Activated effector memory CD4-positive, alpha-beta T cell treated with Interleukin-2 at 50 U/mL for 16 hours (primary cell): ENCODE data around the gene SLC22A23.
"Not testable (repeated sequence)": the region's sequence is repeated elsewhere in the genome, so short reads cannot be mapped to it uniquely, and the experiment has no call there.

Experiments used
- DNase-seq: peaks from one replicate; pipeline ENCODE4 v3.0.0-alpha.2; 2020

Gene SLC22A23

DNA sequence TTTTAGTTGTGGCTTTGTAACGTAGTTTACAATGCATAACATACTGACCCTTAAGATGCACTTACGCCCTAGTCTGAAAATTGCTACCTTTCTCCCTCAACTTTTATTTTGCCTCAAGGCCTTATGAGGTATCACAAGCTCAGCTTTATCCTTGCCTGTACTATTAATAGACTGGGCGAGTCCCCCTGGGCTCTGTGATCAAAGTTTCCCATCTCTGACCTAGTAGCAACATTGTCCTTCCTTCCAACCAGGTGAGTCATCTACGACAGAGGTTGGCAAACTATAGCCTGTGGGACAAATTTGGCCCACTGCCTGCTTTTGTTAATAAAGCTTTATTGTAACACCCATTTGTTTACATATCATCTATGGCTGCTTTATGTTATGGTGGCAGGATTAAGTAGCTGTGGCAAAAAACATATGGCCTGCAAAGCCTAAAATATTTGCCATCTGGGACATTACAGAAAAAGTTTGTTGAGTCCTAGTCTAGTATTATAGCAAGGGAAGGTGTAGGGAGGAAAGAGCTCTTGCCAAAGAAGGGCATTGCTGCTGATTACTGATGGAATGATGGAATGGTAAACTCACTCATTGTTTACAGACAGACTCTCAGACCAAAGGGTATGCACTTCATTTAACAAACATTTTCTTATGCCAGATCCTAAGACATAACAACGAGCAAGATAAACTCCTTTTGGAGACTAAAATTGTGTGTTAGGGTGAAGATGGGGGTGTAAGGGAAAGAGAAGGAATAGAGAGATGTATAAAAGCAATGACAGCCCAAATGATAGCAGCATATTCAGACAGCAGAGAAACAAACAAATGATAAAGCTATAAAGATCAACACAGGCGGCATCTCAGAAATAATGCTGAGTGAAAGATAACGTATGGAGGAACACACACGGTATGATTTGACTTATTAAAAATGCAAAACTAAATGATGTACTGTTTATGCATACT is 74.2 kb downstream of the SLC22A23 start:
- no peak for DNase-seq

- DNase-seq, result no peak
Observed at GRCh38 chr6:3381233-3381921, 75.5 kb downstream of the SLC22A23 start.

- DNase-seq, result no peak
Observed at GRCh38 chr6:3380344-3381232, 76.3 kb downstream of the SLC22A23 start.

DNA sequence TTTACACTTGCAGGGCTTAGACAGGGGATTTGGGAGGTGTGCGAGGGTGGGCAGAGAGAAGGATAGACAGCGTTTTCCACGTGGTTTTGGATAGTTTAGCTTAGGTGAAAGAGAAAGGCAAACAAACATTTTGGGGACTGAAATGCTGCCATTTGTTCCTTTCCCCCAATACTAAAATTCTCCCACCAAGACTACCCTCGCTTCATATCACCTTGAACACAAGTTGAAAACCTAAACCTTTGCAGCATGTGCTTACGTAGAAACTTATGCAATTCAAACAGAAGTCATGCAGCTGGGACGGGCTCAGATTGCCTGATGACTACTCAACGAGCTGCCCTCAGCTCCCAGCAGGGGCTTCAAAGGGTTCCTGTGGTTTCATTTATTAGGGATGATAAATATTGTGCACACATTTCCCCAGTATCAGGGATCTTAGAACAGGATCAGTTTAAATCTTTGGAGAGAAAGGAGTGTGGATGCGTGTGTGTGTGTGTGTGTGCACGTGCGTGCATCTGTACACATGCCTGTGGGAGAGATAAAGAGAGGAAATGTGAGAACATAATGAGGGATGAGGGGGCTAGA is 77.3 kb downstream of the SLC22A23 start:
- no peak for DNase-seq

- not testable (repeated sequence) for DNase-seq
Observed at GRCh38 chr6:3378808-3379207, 78.0 kb downstream of the SLC22A23 start.

DNA sequence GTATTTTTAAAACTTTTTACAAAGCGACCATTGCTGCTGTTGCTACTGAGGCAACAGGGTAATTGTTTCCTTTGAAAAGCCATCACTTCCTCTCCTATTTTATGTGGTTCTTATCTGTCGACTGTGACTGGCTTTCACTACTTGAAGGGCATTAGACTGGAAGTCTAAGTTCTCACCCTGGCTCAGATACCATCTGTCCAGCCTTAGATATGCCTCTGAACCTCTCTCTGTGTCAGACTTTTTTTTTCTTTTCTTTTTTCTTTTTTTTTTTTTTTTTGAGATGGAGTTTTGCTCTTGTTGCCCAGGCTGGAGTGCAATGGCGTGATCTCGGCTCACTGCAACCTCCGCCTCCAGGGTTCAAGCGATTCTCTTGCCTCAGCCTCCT is 78.5 kb downstream of the SLC22A23 start:
- DNase-seq, result not testable (repeated sequence)

GRCh38 chr6:3377536-3378397 is 79.1 kb downstream of the SLC22A23 start:
- DNase-seq, result no peak

DNA sequence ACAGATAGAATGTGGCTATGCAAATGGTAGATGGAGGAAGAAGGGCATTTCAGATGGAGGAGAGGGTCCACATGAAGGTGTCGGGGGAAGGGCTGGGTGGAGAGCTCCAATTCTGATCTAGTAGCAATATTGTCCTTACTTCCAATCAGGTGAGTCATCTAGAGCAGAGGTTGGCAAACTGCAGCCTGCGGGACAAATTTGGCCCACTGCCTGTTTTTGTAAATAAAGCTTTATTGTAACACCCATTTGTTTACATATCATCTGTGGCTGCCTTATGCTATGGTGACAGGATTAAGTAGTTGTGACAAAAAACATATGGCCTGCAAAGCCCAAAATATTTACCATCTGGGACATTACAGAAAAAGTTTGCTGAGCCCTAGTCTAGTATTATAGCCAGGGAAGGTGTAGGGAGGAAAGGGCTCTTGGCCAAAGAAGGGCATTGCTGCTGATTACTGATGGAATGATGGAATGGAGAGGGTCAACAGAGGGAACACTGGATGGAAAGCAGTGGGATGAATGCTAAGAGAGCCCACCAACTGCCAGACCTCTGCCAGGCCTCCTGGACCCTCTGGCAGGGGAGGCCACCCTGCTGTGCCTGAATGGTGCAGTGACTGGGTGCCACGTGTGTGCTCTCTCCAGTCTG is 79.8 kb downstream of the SLC22A23 start:
- DNase-seq, result no peak

GRCh38 chr6:3376064-3376463 is 80.8 kb downstream of the SLC22A23 start:
- DNase-seq, result no peak

DNA sequence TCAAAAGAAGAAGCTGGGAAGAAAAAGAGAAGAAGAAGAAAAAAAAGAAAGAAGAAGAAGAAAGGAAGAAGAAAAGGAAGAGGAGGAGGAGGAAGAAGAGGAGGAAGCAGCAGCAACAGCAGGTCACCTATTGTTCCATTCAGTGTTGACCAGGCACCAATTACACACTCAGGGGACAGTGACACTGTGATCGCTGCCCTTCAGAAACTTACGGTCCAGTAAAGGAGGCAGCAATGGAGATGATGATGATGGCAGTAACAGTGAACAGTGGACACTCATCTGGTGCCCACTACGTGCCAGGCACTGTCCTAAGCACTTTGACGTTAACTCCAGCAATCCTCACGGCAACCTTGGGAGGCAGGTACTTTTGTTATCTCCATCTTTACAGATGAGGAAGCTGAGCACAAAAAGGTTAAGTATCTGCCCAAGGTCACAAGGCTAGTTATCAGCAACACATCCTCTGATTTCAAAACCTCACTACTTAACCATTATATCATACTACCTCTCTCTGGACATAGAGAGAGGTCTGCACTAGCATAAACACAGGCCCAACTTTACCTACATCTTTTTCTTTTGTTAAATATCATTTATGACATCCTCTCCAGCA is 83.2 kb downstream of the SLC22A23 start:
- DNase-seq, result no peak

DNA sequence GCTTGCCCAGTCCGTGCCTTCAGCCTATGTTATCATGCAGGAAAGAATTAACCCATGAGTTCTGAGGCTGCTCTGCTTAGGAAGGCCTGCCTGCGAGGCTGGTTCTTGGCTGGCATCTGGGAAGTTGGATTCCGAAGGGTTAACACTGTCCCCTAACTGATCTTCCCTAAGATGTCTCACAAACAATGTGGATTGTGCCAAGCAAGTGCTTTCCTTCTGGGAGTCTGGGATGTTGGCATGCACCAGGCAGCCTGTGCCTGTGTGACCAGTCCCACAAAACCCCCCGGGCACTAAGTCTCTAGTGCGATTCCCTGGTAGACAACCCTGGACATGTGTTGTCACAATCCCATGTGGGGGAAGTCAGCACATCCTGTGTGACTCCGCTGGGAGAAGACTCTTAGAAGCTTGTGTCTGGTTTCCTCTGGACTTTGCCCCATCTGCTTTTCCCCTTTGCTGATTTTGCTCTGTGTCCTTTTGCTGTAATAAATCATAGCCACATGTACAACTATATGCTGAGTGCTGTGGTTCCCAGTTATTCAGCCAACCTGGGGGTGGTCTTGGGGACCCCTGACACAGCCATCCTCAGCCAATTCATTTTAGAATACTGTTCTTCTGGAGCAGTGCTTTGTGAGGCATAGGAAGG is 83.8 kb downstream of the SLC22A23 start:
- DNase-seq, result no peak

GRCh38 chr6:3372184-3372846 is 84.5 kb downstream of the SLC22A23 start:
- no peak for DNase-seq

GRCh38 chr6:3371222-3371949 is 85.5 kb downstream of the SLC22A23 start:
- DNase-seq, result no peak

GRCh38 chr6:3370361-3371221 is 86.3 kb downstream of the SLC22A23 start:
- DNase-seq, result no peak

- DNase-seq, result no peak
Observed at GRCh38 chr6:3369985-3370360, 86.9 kb downstream of the SLC22A23 start.

GRCh38 chr6:3368685-3369084 is 88.2 kb downstream of the SLC22A23 start:
- no peak for DNase-seq

DNA sequence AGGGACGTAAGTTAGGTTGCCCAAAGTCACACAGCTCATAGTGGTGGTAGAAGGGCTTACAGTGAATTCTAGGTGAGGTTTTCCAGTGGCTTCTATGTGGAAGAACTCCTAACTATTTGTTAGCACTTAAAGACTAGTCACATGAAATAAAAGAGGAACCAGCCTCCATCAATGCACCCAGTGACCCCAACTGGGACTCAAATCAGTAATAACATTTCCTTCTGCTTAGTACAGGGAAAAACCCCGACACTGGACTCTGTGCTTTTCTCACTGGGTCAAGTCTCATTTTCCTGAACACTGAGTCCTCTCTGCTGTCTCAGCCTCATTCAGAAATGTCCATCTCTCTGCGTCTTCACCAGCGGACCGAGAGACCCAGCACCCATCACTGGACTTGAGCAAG is 89.2 kb downstream of the SLC22A23 start:
- no peak for DNase-seq
